Hematopoietic multipotent progenitor cell treated with erythropoietin and hydrocortisone succinate and interleukin-3 and kit ligand, for 17 days (in vitro differentiated cells): ENCODE measurements around the gene NCK2.

Experiments
- DNase-seq: peaks from one replicate; pipeline ENCODE4 v3.0.0-alpha.2; 2015; ENCODE audit warnings: low spot score

The NCK2 gene

GRCh38 chr2:105814291-105814940 lies 69.7 kb downstream of the NCK2 start:
- DNase-seq: no peak

GRCh38 chr2:105815401-105815800 lies 70.7 kb downstream of the NCK2 start:
- no peak for DNase-seq

- no peak for DNase-seq
Measured at GRCh38 chr2:105820151-105820550, 75.4 kb downstream of the NCK2 start.

GRCh38 chr2:105820691-105821090 lies 76.0 kb downstream of the NCK2 start:
- DNase-seq: no peak

- DNase-seq: no peak
Measured at GRCh38 chr2:105821428-105822125, 76.9 kb downstream of the NCK2 start.

- no peak for DNase-seq
Measured at GRCh38 chr2:105822186-105822585, 77.5 kb downstream of the NCK2 start.

- no peak for DNase-seq
Measured at GRCh38 chr2:105824446-105824845, 79.7 kb downstream of the NCK2 start.

- no peak for DNase-seq
Measured at GRCh38 chr2:105827351-105828096, 82.8 kb downstream of the NCK2 start.

- DNase-seq: no peak
Measured at GRCh38 chr2:105828558-105828957, 83.8 kb downstream of the NCK2 start.

- no peak for DNase-seq
Measured at GRCh38 chr2:105834931-105835330, 90.2 kb downstream of the NCK2 start.

- DNase-seq: no peak
Measured at GRCh38 chr2:105836341-105836740, 91.6 kb downstream of the NCK2 start.

- DNase-seq: no peak
Measured at GRCh38 chr2:105836840-105837692, 92.4 kb downstream of the NCK2 start.

GRCh38 chr2:105839793-105840192 lies 95.1 kb downstream of the NCK2 start:
- DNase-seq: no peak

- DNase-seq: no peak
Measured at GRCh38 chr2:105840933-105841332, 96.2 kb downstream of the NCK2 start.

- no peak for DNase-seq
Measured at GRCh38 chr2:105841551-105841950, 96.8 kb downstream of the NCK2 start.

GRCh38 chr2:105842555-105842954 lies 97.8 kb downstream of the NCK2 start:
- no peak for DNase-seq

- DNase-seq: no peak
Measured at GRCh38 chr2:105843476-105844374, 99.0 kb downstream of the NCK2 start.

GRCh38 chr2:105845976-105846375 lies 101.3 kb downstream of the NCK2 start:
- DNase-seq: no peak

- DNase-seq: no peak
Measured at GRCh38 chr2:105847056-105847455, 102.3 kb downstream of the NCK2 start.

GRCh38 chr2:105848367-105848766 lies 103.7 kb downstream of the NCK2 start:
- no peak for DNase-seq
